Fibroblast of upper back skin (primary cell): ENCODE data around the gene TAF5L.

Experiments
- DNase-seq: peaks from one replicate; pipeline ENCODE4 v3.0.0-alpha.2; 2013

TAF5L gene

GRCh38 chr1:229625915-229626831, at the start of gene TAF5L, which contains the start of gene URB2:
Gene TAF5L (minus strand): TSS chr1:229626122. CDS start chr1:229614482, 11,640 bp downstream.
Gene URB2 (plus strand): TSS chr1:229626247. CDS start chr1:229627634, 1,387 bp downstream.
- peak; percentile 87 for DNase-seq

GRCh38 chr1:229675396-229675795, 49.5 kb upstream of the TAF5L start:
- DNase-seq, result no peak

GRCh38 chr1:229674042-229674441, 48.1 kb upstream of the TAF5L start:
- DNase-seq, result no peak

GRCh38 chr1:229672246-229672645, 46.3 kb upstream of the TAF5L start:
- DNase-seq, result no peak

- no peak for DNase-seq
These were observed 45.4 kb upstream of the TAF5L start for GRCh38 chr1:229671310-229671709.

GRCh38 chr1:229669333-229669732, 43.4 kb upstream of the TAF5L start:
- peak; percentile 29 for DNase-seq

GRCh38 chr1:229666585-229666984, 40.7 kb upstream of the TAF5L start:
- DNase-seq, result peak; percentile 17

- DNase-seq, result no peak
These were observed 40.1 kb upstream of the TAF5L start for GRCh38 chr1:229665912-229666558.

- no peak for DNase-seq
These were observed 38.3 kb upstream of the TAF5L start for GRCh38 chr1:229664133-229664689.

- DNase-seq, result no peak
These were observed 36.0 kb upstream of the TAF5L start for GRCh38 chr1:229661897-229662296.

- DNase-seq, result peak; percentile 69
These were observed 35.3 kb upstream of the TAF5L start for GRCh38 chr1:229661022-229661877.

GRCh38 chr1:229657993-229658755, 32.3 kb upstream of the TAF5L start:
- no peak for DNase-seq

GRCh38 chr1:229655781-229656180, 29.9 kb upstream of the TAF5L start:
- DNase-seq, result no peak

GRCh38 chr1:229653420-229653819, 27.5 kb upstream of the TAF5L start:
- no peak for DNase-seq

- DNase-seq, result no peak
These were observed 25.6 kb upstream of the TAF5L start for GRCh38 chr1:229651546-229651945.

- no peak for DNase-seq
These were observed 24.1 kb upstream of the TAF5L start for GRCh38 chr1:229650045-229650444.

GRCh38 chr1:229648406-229648805, 22.5 kb upstream of the TAF5L start:
- DNase-seq, result no peak

GRCh38 chr1:229645324-229645993, 19.5 kb upstream of the TAF5L start:
- no peak for DNase-seq

- no peak for DNase-seq
These were observed 18.2 kb upstream of the TAF5L start for GRCh38 chr1:229643996-229644745.

GRCh38 chr1:229642970-229643369, 17.0 kb upstream of the TAF5L start:
- DNase-seq, result no peak

GRCh38 chr1:229642376-229642775, 16.5 kb upstream of the TAF5L start:
- DNase-seq, result no peak
